K562 (cell line): ENCODE measurements around the gene SND1. TPM values are rescaled to one million over a fixed set of nuclear protein-coding genes. Genes with fewer than 3 reads are reported as not detected.
A peak's percentile ranks its signal among the peaks of the same experiment; 100 is the strongest.

Source experiments
- IFI16 ChIP-seq: fragments of 250-450 bp; sonication (Bioruptor Pico); IDR thresholded peaks from 2 replicates; pipeline ENCODE4 v2.1.2; 2022; ENCODE audit warnings: mild to moderate bottlenecking, inconsistent platforms
- NR2C2 ChIP-seq, 2 experiments: fragments of 200-800 bp in 1 of 2; sonication (Bioruptor generic) in 1 of 2; sonication (generic) in 1 of 2; formaldehyde crosslinking in 1 of 2; IDR thresholded peaks; 2 replicates each; pipeline versions ENCODE4 v1.6.1 to v1.8.0; 2016 to 2022; ENCODE audit warnings: mild to moderate bottlenecking in 1 of 2, missing compliant biosample characterization in 1 of 2, missing genetic modification characterization in 1 of 2, missing genetic modification reagents in 1 of 2
- ZNF41 ChIP-seq: fragments of 250-450 bp; sonication (Bioruptor Pico); conservative IDR thresholded peaks from 2 replicates; pipeline ENCODE4 v1.4.0; 2020; ENCODE audit warnings: mild to moderate bottlenecking
- ZNF644 ChIP-seq: fragments of 200-800 bp; sonication (Bioruptor generic); IDR thresholded peaks from 2 replicates; pipeline ENCODE4 v1.6.1; 2016; ENCODE audit warnings: low read depth, missing genetic modification characterization, missing compliant biosample characterization
- polyA plus RNA-seq, 8 experiments: library from polyadenylated mRNA; depleted of rRNA in 4 of 8; stranded (reverse) in 5 of 8; unstranded in 3 of 8; fragments of >200 nt; fragmentation: Nextera tagmentation in 2 of 8; fragmentation: Illumina TruSeq in 1 of 8; extraction: Ambion mirVana in 2 of 8; extraction: Trizol in 1 of 8; gene quantifications; 2 replicates each; pipeline versions ENCODE4 v1.2.1 to v1.2.3, GENCODE V29; 2011 to 2014; ENCODE audit warnings: inconsistent platforms in 1 of 8, missing spikeins in 1 of 8
- total RNA-seq, 7 experiments: library from RNA; depleted of rRNA in 6 of 7; stranded (reverse); fragments of >200 nt in 6 of 7; fragmentation: Illumina TruSeq in 2 of 7; extraction: Trizol in 2 of 7; gene quantifications; 2 replicates each; pipeline versions ENCODE4 v1.2.1 to v1.2.3, GENCODE V29; 2011 to 2021; ENCODE audit warnings: low replicate concordance in 1 of 7
- TF ChIP-seq, protein P1 (sequence below): fragments of 450-650 bp; IDR thresholded peaks from 2 replicates; pipeline ENCODE4 v1.6.1; 2018; ENCODE audit not compliant: partially characterized antibody
- TF ChIP-seq, protein P2 (sequence below): fragments of 200-800 bp; sonication (Bioruptor generic); IDR thresholded peaks from 2 replicates; pipeline ENCODE4 v1.6.1; 2017; ENCODE audit warnings: missing genetic modification characterization, missing compliant biosample characterization

SND1 gene
- total and polyA plus RNA-seq, 9 of the 15 experiments (the other 6 are each of a cell fraction or from before 2014, with no cell fraction given) = 46.5 to 307 (median 191) TPM

GRCh38 chr7:128098629-128099028 is 446.6 kb downstream of the SND1 start (continued):
- TF ChIP-seq, protein P1, sequence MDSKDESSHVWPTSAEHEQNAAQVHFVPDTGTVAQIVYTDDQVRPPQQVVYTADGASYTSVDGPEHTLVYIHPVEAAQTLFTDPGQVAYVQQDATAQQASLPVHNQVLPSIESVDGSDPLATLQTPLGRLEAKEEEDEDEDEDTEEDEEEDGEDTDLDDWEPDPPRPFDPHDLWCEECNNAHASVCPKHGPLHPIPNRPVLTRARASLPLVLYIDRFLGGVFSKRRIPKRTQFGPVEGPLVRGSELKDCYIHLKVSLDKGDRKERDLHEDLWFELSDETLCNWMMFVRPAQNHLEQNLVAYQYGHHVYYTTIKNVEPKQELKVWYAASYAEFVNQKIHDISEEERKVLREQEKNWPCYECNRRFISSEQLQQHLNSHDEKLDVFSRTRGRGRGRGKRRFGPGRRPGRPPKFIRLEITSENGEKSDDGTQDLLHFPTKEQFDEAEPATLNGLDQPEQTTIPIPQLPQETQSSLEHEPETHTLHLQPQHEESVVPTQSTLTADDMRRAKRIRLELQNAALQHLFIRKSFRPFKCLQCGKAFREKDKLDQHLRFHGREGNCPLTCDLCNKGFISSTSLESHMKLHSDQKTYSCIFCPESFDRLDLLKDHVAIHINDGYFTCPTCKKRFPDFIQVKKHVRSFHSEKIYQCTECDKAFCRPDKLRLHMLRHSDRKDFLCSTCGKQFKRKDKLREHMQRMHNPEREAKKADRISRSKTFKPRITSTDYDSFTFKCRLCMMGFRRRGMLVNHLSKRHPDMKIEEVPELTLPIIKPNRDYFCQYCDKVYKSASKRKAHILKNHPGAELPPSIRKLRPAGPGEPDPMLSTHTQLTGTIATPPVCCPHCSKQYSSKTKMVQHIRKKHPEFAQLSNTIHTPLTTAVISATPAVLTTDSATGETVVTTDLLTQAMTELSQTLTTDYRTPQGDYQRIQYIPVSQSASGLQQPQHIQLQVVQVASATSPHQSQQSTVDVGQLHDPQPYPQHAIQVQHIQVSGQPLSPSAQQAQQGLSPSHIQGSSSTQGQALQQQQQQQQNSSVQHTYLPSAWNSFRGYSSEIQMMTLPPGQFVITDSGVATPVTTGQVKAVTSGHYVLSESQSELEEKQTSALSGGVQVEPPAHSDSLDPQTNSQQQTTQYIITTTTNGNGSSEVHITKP = peak; percentile 52
- TF ChIP-seq NR2C2 (CRISPR knock-in tag; IDR thresholded peaks at IDR 0.05) (no peak), NR2C2 (tag; IDR thresholded peaks at IDR 0.05) (peak; percentile 24; the same call in 1 of the 2 replicates), IFI16 (CRISPR knock-in tag) (0 out of 2 replicates have a peak, but pooled peaks have one; percentile 3), ZNF41 (CRISPR knock-in tag) (no peak), ZNF644 (tag) (0 out of 2 replicates have a peak, but pooled peaks have one; percentile 22)
- TF ChIP-seq, protein P2, sequence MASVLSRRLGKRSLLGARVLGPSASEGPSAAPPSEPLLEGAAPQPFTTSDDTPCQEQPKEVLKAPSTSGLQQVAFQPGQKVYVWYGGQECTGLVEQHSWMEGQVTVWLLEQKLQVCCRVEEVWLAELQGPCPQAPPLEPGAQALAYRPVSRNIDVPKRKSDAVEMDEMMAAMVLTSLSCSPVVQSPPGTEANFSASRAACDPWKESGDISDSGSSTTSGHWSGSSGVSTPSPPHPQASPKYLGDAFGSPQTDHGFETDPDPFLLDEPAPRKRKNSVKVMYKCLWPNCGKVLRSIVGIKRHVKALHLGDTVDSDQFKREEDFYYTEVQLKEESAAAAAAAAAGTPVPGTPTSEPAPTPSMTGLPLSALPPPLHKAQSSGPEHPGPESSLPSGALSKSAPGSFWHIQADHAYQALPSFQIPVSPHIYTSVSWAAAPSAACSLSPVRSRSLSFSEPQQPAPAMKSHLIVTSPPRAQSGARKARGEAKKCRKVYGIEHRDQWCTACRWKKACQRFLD = 0 out of 2 replicates have a peak, but pooled peaks have one; percentile 15
